GM23248 (cell line): Measurements from ENCODE around the gene OR10H1. TPM values are rescaled to one million over a fixed set of nuclear protein-coding genes. Genes with fewer than 3 reads are reported as not detected.
"Not testable (repeated sequence)": the region's sequence is repeated elsewhere in the genome, so short reads cannot be mapped to it uniquely, and the experiment has no call there.

Experiments used
- DNase-seq: peaks from one replicate; pipeline ENCODE4 v3.0.0-alpha.2; 2015
- H2AFZ ChIP-seq: fragments of 200-600 bp; sonication (generic); 2 replicates; pipeline ENCODE4 v1.6.1; 2016; ENCODE audit warnings: antibody characterized with exemption
- H3F3A ChIP-seq: fragments of 200-600 bp; sonication (generic); 2 replicates; pipeline ENCODE4 v1.6.1; 2016; ENCODE audit warnings: mild to moderate bottlenecking, antibody characterized with exemption, mixed run types; ENCODE audit not compliant: insufficient read depth
- H3K27ac ChIP-seq: fragments of 200-600 bp; sonication (generic); 2 replicates; pipeline ENCODE4 v1.5.1; 2016; ENCODE audit warnings: mild to moderate bottlenecking
- H3K27me3 ChIP-seq: fragments of 200-600 bp; sonication (generic); replicated peaks from 2 replicates; pipeline ENCODE4 v1.6.1; 2016; ENCODE audit warnings: mild to moderate bottlenecking; ENCODE audit not compliant: insufficient read depth
- H3K36me3 ChIP-seq: fragments of 200-600 bp; sonication (generic); 2 replicates; pipeline ENCODE4 v1.6.1; 2016; ENCODE audit warnings: low read depth, mild to moderate bottlenecking
- H3K4me1 ChIP-seq: fragments of 200-600 bp; sonication (generic); 2 replicates; pipeline ENCODE4 v1.6.1; 2016; ENCODE audit warnings: mild to moderate bottlenecking; ENCODE audit not compliant: insufficient read depth
- H3K4me2 ChIP-seq: fragments of 200-600 bp; sonication (generic); one replicate; pipeline ENCODE4 v1.6.1; 2016; ENCODE audit warnings: mild to moderate bottlenecking; ENCODE audit not compliant: unreplicated experiment
- H3K4me3 ChIP-seq: fragments of 200-600 bp; sonication (generic); 2 replicates; pipeline ENCODE4 v1.5.1; 2016; ENCODE audit warnings: mild to moderate bottlenecking
- H3K79me2 ChIP-seq: fragments of 200-600 bp; sonication (generic); 2 replicates; pipeline ENCODE4 v1.6.1; 2016; ENCODE audit warnings: mild to moderate bottlenecking; ENCODE audit not compliant: insufficient read depth
- H3K9ac ChIP-seq: fragments of 200-600 bp; sonication (generic); 2 replicates; pipeline ENCODE4 v1.6.1; 2016; ENCODE audit warnings: mild to moderate bottlenecking
- H3K9me2 ChIP-seq: fragments of 200-600 bp; sonication (generic); 2 replicates; pipeline ENCODE4 v1.6.1; 2016; ENCODE audit warnings: mixed run types, mild to moderate bottlenecking, moderate library complexity; ENCODE audit not compliant: insufficient read depth
- H3K9me3 ChIP-seq: fragments of 200-600 bp; sonication (generic); one replicate; pipeline ENCODE4 v1.6.1; 2017; ENCODE audit warnings: low read depth
- H4K20me1 ChIP-seq: fragments of 200-600 bp; sonication (generic); 2 replicates; pipeline ENCODE4 v1.6.0; 2016; ENCODE audit not compliant: insufficient read depth
- EZH2 ChIP-seq: fragments of 200-600 bp; sonication (generic); IDR thresholded peaks from 2 replicates; pipeline ENCODE4 v1.6.1; 2018; ENCODE audit warnings: antibody characterized with exemption, mild to moderate bottlenecking; ENCODE audit not compliant: insufficient read depth, poor library complexity, severe bottlenecking
- EZH2phosphoT487 ChIP-seq: fragments of 200-600 bp; sonication (generic); IDR thresholded peaks from 2 replicates; pipeline ENCODE4 v1.6.1; 2018; ENCODE audit warnings: antibody characterized with exemption, moderate library complexity, mild to moderate bottlenecking, low read depth; ENCODE audit not compliant: insufficient read depth
- WGBS, 2 experiments: methylation state at CpG; one replicate each; pipeline ENCODE4 v1.1.6; 2015 to 2017; ENCODE audit warnings: low lambda C conversion rate in 2 of 2, low coverage in 1 of 2; ENCODE audit errors: missing lambda C conversion rate in 2 of 2; 5-methylcytosine and 5-hydroxymethylcytosine counted together
- in situ Hi-C: fragments of 300-500 bp; cut with MboI; formaldehyde crosslinking; loops from 2 replicates; pipeline ENCODE4 v1.15.0; 2020
- polyA plus RNA-seq: library from polyadenylated mRNA; unstranded; fragments of >200 nt; fragmentation: Nextera tagmentation; extraction: Ambion mirVana; gene quantifications from 2 replicates; pipeline ENCODE4 v1.2.1, GENCODE V29; 2016
- total RNA-seq: library from RNA; depleted of rRNA; stranded (reverse); fragments of >200 nt; shearing (Covaris generic); gene quantifications from 2 replicates; pipeline ENCODE4 v1.2.3, GENCODE V29; 2014

The OR10H1 gene
- total and polyA plus RNA-seq, 2 experiments from 2014 or later, result not detected

DNA sequence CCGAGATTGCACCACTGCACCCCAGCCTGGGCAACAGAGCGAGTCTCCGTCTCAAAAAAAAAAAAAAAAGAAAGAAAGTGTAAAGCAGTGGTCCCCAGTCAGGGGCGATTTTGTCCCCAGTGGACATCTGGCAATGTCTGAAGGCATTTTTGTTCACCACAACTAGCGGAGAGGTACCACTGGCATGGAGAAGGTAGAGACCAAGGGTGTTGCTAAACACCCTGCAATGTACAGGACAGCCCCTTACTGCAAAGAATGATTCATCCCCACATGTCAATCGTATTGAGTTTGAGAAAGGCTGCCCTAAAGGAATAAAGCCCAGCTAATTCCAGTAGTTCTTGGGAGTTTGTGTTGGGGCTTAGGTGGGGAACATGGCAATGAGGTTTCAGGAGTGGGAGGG is 43.7 kb upstream of the OR10H1 start:
- Histone ChIP-seq H3F3A (no peaks in the 10 kb centered on the region), H3K27me3 (no peaks in the 10 kb centered on the region), H3K4me2 (no peak overlapping the region), H3K9ac (no peak overlapping the region), H3K4me3 (no peak overlapping the region), H3K9me2 (no peaks in the 10 kb centered on the region), H2AFZ (no peak overlapping the region), H3K79me2 (no peaks in the 10 kb centered on the region), H4K20me1 (no peaks in the 10 kb centered on the region), H3K27ac (no peak overlapping the region), H3K4me1 (no peaks in the 10 kb centered on the region), H3K36me3 (no peaks in the 10 kb centered on the region), H3K9me3 (no peaks in the 10 kb centered on the region)
- DNase-seq, result no peak
- no peak for TF ChIP-seq EZH2
- no peak for TF ChIP-seq EZH2phosphoT487
- 57 to 67% methylated on average over 6 of the region's 6 CpGs for WGBS, 2 experiments
- in situ Hi-C loops, result no loop called here

DNA sequence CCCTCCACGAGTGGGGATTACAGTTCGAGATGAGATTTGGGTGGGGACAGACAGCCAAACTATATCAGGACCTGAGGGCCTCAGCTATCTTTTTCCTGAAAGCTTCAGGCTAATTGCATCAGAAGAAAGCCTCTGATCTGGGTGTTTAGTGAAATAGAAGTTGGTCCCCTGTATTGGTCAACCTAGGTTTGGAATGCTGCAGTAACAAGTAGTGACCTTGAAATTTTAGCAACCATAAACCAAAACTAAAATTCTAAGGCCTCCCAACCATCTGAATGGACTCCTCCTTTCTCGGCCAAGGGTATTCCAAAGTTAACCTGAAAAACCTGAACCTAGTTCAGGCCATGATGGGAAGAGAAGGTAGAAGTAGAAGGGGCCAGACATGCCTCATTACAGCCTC is 34.9 kb upstream of the OR10H1 start:
- Histone ChIP-seq H3K4me1 (no peaks in the 10 kb centered on the region), H3K9me3 (no peaks in the 10 kb centered on the region), H3F3A (no peaks in the 10 kb centered on the region), H3K9ac (no peak overlapping the region), H3K27me3 (no peaks in the 10 kb centered on the region), H4K20me1 (no peaks in the 10 kb centered on the region), H3K36me3 (no peaks in the 10 kb centered on the region), H3K79me2 (no peaks in the 10 kb centered on the region), H3K9me2 (no peaks in the 10 kb centered on the region), H2AFZ (no peak overlapping the region), H3K4me3 (no peak overlapping the region), H3K4me2 (no peak overlapping the region), H3K27ac (no peak overlapping the region)
- WGBS, 2 experiments, result 26 to 39% methylated on average over 3 of the region's 3 CpGs
- no peak for DNase-seq
- TF ChIP-seq EZH2, result no peak
- TF ChIP-seq EZH2phosphoT487, result no peak
- in situ Hi-C loops, result no loop called here

DNA sequence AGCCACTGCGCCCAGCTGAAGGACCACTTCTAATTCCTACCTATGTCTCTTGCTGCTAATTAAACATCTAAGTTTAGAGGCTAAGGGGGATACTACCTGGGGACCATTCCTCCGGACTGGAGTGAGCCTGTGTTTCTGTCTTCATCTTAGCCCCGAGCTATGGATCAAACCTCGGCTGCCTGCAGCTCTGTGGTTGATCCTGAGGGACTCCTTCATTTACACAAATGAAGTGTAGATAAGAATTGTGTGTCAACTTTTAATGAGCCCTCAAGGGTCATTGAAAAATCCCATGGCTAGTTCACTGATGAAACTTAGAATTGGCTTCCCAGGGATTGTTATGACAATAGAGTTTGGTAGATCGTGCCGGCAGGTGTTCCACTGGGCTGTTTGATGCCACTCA is 31.5 kb upstream of the OR10H1 start:
- in situ Hi-C loops, result no loop called here
- no peaks in the 10 kb centered on the region for H3K79me2 ChIP-seq
- no peak overlapping the region for H2AFZ ChIP-seq
- H3K9ac ChIP-seq, result no peak overlapping the region
- H3K36me3 ChIP-seq, result no peaks in the 10 kb centered on the region
- no peaks in the 10 kb centered on the region for H3K9me3 ChIP-seq
- 42 to 47% methylated on average over 6 of the region's 6 CpGs for WGBS, 2 experiments
- no peaks in the 10 kb centered on the region for H3F3A ChIP-seq
- no peaks in the 10 kb centered on the region for H3K9me2 ChIP-seq
- DNase-seq, result no peak
- no peaks in the 10 kb centered on the region for H3K4me1 ChIP-seq
- H3K4me2 ChIP-seq, result no peak overlapping the region
- H3K4me3 ChIP-seq, result no peak overlapping the region
- TF ChIP-seq EZH2, result no peak
- no peak for TF ChIP-seq EZH2phosphoT487
- H4K20me1 ChIP-seq, result no peaks in the 10 kb centered on the region
- H3K27ac ChIP-seq, result no peak overlapping the region
- H3K27me3 ChIP-seq, result no peaks in the 10 kb centered on the region

DNA sequence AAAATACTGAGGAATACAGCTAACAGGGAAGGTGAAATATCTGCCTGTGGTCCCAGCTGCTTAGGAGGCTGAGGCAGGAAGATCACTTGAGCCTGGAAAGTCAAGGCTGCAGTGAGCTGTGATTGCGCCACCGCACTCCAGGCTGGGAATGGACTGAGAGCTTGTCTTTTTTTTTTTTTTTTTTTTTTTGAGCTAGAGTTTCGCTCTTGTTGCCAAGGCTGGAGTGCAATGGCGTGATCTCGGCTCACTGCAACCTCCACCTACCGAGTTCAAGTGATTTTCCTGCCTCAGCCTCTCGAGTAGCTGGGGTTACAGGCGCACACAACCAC is 28.4 kb upstream of the OR10H1 start:
- H3K27me3 ChIP-seq, H3K4me3 ChIP-seq, H3F3A ChIP-seq, H2AFZ ChIP-seq, H3K36me3 ChIP-seq, H3K9me2 ChIP-seq, H3K9ac ChIP-seq, H3K79me2 ChIP-seq, H3K4me1 ChIP-seq, DNase-seq, H4K20me1 ChIP-seq, H3K4me2 ChIP-seq, H3K9me3 ChIP-seq, in situ Hi-C loops, H3K27ac ChIP-seq: not testable (repeated sequence)
- WGBS, 2 experiments, result 14 to 15% methylated on average over 7 to 8 of the region's 8 CpGs

DNA sequence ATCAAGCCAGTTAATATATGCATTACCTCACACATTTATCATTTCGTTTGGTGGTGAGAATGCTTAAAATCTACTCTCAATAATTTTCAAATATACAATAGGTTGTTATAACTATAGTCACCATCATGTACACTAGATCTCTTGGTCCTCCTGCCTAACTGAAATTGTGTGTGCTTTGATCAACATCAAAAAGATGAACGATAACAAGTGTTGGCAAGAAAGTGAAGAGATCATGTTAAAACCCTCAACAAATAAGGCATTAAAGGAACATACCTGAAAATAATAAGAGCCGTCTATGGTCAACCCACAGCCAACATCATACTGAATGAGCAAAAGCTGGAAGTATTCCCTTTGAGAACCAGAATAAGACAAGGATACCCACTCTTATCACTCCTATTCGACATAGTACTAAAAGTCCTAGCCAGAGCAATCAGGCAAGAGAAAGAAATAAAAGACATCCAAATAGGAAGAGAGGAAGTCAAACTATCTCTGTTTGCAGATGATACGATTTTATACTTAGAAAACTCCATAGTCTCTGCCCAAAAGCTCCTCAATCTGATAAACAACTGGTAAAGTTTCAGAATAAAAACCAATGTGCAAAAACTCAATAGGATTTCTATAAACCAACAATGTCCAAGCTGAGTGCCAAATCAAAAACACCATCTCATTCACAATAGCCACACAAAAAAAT is 27.9 kb upstream of the OR10H1 start:
- 37 to 40% methylated on average over 5 of the region's 5 CpGs for WGBS, 2 experiments
- Histone ChIP-seq H3K9ac (no peak overlapping the region), H2AFZ (no peak overlapping the region), H3K4me1 (no peaks in the 10 kb centered on the region), H3K27me3 (no peaks in the 10 kb centered on the region), H3K36me3 (no peaks in the 10 kb centered on the region), H3K4me3 (no peak overlapping the region), H3K9me3 (no peaks in the 10 kb centered on the region), H3K4me2 (no peak overlapping the region), H3K9me2 (no peaks in the 10 kb centered on the region), H4K20me1 (no peaks in the 10 kb centered on the region), H3K27ac (no peak overlapping the region), H3K79me2 (no peaks in the 10 kb centered on the region), H3F3A (no peaks in the 10 kb centered on the region)
- in situ Hi-C loops, result no loop called here
- no peak for TF ChIP-seq EZH2phosphoT487
- TF ChIP-seq EZH2, result no peak
- DNase-seq, result no peak
